ENCODE data around the gene COL16A1.
A peak's percentile ranks its signal among the peaks of the same experiment; 100 is the strongest.

The COL16A1 gene

GRCh38 chr1:31624309-31624708 lies 79.5 kb downstream of the COL16A1 start:
- no peak for DNase-seq (ENCODE audit: low spot score)

DNA sequence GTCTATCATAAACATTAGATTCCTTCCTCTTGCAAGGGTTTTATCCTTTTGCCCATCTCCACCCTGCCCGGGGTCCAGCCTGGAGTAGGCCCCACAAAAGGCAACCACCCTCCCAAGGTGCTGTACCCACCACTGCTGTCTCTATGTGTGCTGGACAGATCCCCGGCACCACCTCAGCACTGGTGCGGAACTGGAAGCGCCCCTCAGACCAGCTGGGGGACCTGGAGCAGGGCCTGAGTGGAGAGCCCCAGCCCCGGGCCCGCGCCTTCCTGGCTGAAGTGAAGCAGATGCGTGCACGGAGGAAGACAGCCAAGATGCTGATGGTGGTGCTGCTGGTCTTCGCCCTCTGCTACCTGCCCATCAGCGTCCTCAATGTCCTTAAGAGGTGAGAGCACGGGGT lies 80.5 kb downstream of the COL16A1 start:
- no peak for DNase-seq (ENCODE audit: low spot score)

- no peak for DNase-seq (ENCODE audit: low spot score)
These were observed 81.7 kb downstream of the COL16A1 start for GRCh38 chr1:31621847-31622730.

DNA sequence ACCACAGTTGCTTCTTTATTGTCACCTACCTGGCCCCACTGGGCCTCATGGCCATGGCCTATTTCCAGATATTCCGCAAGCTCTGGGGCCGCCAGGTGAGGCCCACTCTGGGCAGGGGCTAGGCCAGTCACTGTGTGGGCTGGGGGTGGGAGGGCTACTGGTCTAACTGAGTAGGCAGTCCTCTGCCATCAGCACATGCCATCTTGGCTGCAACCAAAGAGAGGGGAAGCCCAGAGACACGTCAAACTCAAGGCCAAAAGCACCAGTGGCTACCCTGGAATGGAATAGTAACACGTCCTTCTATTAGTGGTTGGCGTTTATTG lies 82.4 kb downstream of the COL16A1 start:
- DNase-seq (ENCODE audit: low spot score) = no peak

GRCh38 chr1:31620631-31621497 lies 83.0 kb downstream of the COL16A1 start:
- DNase-seq (ENCODE audit: low spot score) = no peak

DNA sequence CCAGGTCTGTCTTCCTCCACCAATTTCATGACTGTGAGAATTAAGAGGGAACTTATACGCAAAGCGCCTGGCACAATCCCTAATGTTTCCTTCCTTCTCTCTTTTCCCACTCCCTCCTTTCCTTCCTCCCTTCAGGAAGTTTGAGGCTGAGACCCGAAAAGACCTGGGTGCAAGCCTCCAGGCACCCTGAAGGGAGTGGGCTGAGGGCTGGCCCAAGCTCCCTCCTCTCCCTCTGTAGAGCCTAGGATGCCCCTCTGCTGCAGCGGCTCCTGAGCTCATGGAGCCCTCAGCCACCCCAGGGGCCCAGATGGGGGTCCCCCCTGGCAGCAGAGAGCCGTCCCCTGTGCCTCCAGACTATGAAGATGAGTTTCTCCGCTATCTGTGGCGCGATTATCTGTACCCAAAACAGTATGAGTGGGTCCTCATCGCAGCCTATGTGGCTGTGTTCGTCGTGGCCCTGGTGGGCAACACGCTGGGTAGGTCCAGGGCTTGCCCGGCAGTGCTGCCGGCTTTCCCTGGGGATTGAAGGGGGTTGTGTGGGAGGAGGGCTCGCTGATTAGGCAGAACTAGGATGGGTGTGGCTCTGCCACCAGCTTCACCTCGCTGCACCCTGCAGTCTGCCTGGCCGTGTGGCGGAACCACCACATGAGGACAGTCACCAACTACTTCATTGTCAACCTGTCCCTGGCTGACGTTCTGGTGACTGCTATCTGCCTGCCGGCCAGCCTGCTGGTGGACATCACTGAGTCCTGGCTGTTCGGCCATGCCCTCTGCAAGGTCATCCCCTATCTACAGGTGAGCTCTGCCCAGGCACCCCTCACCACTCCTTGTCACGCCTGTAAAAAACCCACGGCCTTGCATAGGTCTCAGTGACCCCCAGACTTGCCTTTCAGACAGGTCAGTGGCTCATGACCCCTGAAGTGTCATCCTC lies 84.6 kb downstream of the COL16A1 start:
- DNase-seq (ENCODE audit: low spot score) = no peak

- peak; percentile 92 for DNase-seq (ENCODE audit: low spot score)
These were observed 85.7 kb downstream of the COL16A1 start for GRCh38 chr1:31617916-31618746.

DNA sequence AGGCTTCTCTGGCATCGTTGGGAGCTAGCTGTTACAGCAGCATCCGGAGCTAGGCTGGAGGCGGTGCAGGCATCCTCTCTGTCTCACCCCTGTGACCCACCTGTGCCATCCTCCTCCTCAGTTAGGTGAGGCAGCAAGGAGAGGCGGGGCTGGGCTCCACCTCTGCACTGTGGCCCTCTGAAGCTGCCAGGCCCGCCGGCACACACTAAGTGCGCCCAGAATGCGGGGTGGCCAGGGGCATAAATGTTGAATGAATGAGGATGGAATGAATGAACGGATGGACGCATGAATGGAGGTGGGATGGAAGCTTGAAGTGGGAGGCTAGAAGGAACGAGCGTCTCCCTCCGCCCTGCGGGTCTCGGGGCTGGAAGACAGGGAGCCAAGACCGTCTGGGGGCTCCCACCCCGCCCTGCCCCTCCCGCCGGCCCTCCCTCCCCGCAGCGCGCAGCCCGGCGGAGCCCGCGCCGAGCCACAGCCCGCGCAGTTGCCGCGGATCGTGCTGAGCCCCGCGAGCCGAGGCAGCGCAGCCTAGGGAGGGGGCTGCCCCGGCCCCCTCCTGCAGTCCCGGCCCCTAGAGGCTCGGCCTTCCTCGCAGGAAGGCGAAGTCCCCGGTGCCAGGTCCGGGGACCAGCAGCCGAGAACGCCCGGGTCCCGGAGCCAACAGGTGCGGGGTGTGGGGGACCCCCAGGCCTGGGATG lies 86.5 kb downstream of the COL16A1 start, which contains the start of gene HCRTR1:
Gene HCRTR1, plus strand, starts transcription at position 472 of the 698 bp plus-strand sequence. CDS start 1,504 bp downstream, outside the sequence.
- DNase-seq (ENCODE audit: low spot score) = peak; percentile 33

GRCh38 chr1:31615939-31616338 lies 87.9 kb downstream of the COL16A1 start:
- DNase-seq (ENCODE audit: low spot score) = no peak

DNA sequence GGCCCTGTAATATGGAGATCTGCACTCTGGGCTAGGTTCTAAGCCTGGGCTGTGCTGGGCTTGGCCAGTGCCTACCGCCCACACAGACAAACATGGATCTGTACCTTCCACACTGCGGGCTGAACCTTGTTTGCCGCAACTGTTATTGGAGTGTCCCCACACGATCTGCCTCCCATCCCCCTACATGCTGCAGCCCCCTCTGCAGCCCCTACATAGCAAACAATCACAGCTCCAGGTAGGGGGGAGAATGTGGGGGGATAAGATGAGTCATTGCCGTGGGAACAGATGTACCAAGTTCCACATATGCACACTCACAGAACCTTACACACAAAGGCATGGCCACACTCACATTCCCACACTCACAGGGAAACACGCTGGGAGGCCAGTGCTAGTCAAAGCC lies 88.4 kb downstream of the COL16A1 start:
- no peak for DNase-seq (ENCODE audit: low spot score)

DNA sequence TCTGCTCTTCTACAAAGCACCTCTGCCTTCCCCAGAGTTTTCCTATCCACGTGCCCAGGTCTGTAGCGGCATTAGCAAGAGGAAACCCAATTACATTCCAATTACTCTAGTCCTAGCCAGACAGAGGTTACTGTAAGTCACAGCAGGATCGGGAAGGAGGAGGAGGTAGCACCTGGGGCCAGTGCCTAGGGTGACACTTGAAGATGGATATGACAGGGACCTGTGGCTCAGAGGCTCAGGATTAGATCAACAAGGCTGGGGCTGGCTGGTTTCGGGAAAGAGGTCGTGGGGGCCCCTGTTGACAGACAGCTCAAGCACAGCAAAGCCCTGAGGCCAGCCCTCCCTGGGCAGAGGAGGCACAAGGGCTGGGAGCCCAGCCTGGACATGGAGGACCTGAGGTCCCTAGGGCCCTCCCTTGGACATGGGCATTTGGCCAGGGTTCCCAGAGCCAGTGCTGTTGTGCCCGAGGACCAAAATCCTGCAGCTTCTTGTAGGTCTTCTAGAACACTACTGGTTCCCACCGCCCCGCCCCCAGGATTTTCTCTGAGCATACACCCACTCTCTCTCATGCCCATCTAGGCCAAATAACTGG lies 89.3 kb downstream of the COL16A1 start:
- DNase-seq (ENCODE audit: low spot score) = no peak

DNA sequence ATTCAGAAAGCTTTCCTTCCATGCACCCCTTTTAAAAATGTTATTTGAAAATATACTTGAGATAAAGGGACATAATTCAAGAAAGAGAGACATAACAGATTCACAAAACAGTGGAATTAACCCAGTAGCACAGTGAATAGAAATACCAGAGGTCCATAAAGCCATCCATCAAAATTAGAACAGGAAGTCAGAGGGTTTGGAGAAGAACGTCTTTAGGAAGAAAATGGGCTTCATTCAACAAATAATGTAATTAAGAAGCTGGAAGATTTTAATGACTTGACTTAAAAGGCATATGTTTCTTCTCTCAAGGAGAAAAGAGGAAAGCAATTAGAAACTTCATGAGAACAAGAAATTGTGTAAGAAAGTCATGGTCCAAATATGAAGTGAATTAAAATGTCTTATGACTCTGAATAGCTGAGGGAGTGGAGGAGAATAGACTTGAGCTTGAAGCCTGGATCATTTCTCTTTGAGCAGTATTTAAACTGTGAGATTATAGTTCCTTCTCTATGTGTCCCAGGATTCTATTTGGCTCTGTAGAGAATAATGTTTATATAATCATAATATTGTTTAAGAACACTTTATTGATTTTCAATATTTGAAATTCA lies 94.2 kb downstream of the COL16A1 start:
- DNase-seq (ENCODE audit: low spot score) = no peak

DNA sequence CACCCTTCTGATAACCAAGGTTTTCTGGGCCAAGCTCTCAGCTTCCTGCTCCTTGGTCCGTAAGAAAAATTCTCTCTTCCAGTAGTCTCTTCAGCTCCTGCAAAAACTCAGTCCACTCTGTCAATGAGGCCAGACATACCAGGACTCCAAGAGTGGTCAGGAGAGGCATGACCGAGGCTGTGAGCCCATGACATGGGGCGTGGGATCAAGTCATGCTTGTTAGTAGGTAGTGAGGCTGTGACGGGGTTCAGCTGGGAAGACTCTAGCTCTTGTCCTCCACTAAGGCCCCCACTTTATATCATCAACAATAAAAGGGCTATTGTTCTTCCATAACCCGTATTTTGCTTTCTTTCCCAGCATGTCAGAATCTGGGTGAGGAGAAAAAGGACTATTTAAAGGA lies 96.5 kb downstream of the COL16A1 start:
- no peak for DNase-seq (ENCODE audit: low spot score)

DNA sequence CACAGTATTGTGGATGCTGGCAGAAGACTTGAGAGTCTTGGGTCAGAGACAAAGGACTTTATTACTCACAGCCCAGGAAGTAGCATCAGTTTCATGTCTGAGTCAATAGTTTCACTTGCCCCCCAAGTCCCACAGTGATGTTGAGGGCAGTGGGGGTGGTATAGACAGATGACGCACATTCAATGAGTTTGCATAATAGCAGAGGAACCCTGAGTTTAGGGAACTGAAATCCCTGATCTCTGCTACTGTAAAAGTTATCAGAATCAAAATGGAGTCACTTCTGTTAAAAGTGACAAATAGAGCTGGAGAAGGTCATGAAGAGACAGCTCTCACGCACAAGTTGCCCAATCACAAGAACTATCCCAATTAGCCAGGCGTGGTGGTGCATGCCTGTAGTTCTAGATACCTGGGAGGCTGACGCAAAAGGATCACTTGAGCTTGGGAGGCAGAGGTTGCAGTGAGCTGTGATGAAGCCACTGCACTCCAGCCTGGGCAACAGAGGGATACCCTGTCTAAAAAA lies 97.8 kb downstream of the COL16A1 start:
- no peak for DNase-seq (ENCODE audit: low spot score)
